Neural progenitor cell (in vitro differentiated cells): Measurements from ENCODE around the gene STPG1.

Source experiments
- EZH2 ChIP-seq: fragments of 200-600 bp; sonication (generic); IDR thresholded peaks from 2 replicates; pipeline ENCODE4 v1.6.1; 2017; ENCODE audit warnings: antibody characterized with exemption, mild to moderate bottlenecking, moderate library complexity
- TF ChIP-seq, protein P1 (sequence below): fragments of 200-600 bp; sonication (generic); IDR thresholded peaks from 2 replicates; pipeline ENCODE4 v1.5.1; 2017; ENCODE audit warnings: antibody characterized with exemption, mild to moderate bottlenecking

DNA sequence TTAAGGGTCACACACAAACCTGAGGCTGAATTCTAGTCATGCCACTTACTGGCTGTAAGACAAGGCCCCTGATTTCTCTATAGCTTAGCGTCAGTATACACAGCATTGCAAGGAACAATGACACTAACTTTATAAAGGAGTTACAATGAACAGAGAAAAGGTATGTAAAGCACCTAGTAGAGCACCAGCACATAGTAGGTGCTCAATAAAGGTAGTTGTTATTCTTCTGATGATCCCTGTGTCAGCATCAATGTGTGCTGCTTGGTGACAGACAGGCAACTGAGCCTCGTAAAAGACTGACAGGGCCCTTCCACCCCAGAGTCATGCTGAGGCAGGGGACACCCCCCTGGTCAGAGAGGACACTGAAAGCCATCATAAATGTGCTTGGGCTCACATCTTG lies 51.2 kb downstream of the STPG1 start:
- TF ChIP-seq, protein P1, sequence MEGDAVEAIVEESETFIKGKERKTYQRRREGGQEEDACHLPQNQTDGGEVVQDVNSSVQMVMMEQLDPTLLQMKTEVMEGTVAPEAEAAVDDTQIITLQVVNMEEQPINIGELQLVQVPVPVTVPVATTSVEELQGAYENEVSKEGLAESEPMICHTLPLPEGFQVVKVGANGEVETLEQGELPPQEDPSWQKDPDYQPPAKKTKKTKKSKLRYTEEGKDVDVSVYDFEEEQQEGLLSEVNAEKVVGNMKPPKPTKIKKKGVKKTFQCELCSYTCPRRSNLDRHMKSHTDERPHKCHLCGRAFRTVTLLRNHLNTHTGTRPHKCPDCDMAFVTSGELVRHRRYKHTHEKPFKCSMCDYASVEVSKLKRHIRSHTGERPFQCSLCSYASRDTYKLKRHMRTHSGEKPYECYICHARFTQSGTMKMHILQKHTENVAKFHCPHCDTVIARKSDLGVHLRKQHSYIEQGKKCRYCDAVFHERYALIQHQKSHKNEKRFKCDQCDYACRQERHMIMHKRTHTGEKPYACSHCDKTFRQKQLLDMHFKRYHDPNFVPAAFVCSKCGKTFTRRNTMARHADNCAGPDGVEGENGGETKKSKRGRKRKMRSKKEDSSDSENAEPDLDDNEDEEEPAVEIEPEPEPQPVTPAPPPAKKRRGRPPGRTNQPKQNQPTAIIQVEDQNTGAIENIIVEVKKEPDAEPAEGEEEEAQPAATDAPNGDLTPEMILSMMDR, result no peak
- TF ChIP-seq EZH2, result no peak
